Mesendoderm (in vitro differentiated cells): ENCODE measurements around the gene CLDN24.

Source experiments
- DNase-seq: peaks from one replicate; pipeline ENCODE4 v3.0.0; 2013
- H2AK5ac ChIP-seq: 2 replicates; pipeline ENCODE4 v1.6.1; 2013; ENCODE audit warnings: low read length, inconsistent platforms
- H2BK120ac ChIP-seq: 2 replicates; pipeline ENCODE4 v1.6.1; 2013; ENCODE audit warnings: low read depth, mild to moderate bottlenecking, low read length, moderate library complexity, mixed read lengths
- H2BK15ac ChIP-seq: replicated peaks from 2 replicates; pipeline ENCODE4 v1.6.1; 2013; ENCODE audit warnings: low read depth, mild to moderate bottlenecking, moderate library complexity
- H2BK5ac ChIP-seq: 2 replicates; pipeline ENCODE4 v1.6.1; 2013; ENCODE audit warnings: low read length, inconsistent platforms
- H3K18ac ChIP-seq: 2 replicates; pipeline ENCODE4 v1.6.1; 2013; ENCODE audit warnings: mild to moderate bottlenecking, low read length, mixed read lengths
- H3K23ac ChIP-seq: one replicate; pipeline ENCODE4 v1.6.1; 2013; ENCODE audit warnings: low read length
- H3K27ac ChIP-seq: 2 replicates; pipeline ENCODE4 v1.5.1; 2013; ENCODE audit warnings: low read depth, mild to moderate bottlenecking, inconsistent platforms, low read length, moderate library complexity
- H3K27me3 ChIP-seq: 2 replicates; pipeline ENCODE4 v1.6.1; 2013; ENCODE audit warnings: low read length, control low read depth, mild to moderate bottlenecking, inconsistent platforms; ENCODE audit not compliant: insufficient read depth, poor library complexity
- H3K36me3 ChIP-seq: 2 replicates; pipeline ENCODE4 v1.6.1; 2013; ENCODE audit warnings: low read length, inconsistent platforms; ENCODE audit not compliant: control insufficient read depth, insufficient read depth
- H3K4ac ChIP-seq: one replicate; pipeline ENCODE4 v1.6.1; 2013; ENCODE audit warnings: low read depth, mild to moderate bottlenecking, low read length, moderate library complexity
- H3K4me1 ChIP-seq: 2 replicates; pipeline ENCODE4 v1.6.1; 2013; ENCODE audit warnings: low read depth, low read length, inconsistent platforms; ENCODE audit not compliant: control insufficient read depth
- H3K4me2 ChIP-seq: 2 replicates; pipeline ENCODE4 v1.6.1; 2013; ENCODE audit warnings: low read length
- H3K4me3 ChIP-seq: 2 replicates; pipeline ENCODE4 v1.5.1; 2013; ENCODE audit warnings: mild to moderate bottlenecking, low read length
- H3K56ac ChIP-seq: one replicate; pipeline ENCODE4 v1.6.1; 2013; ENCODE audit warnings: low read length
- H3K79me1 ChIP-seq: 2 replicates; pipeline ENCODE4 v1.6.1; 2013; ENCODE audit warnings: low read length, inconsistent platforms
- H3K79me2 ChIP-seq: 2 replicates; pipeline ENCODE4 v1.6.1; 2013; ENCODE audit warnings: mild to moderate bottlenecking, low read length; ENCODE audit not compliant: control insufficient read depth, insufficient read depth
- H3K9ac ChIP-seq: 2 replicates; pipeline ENCODE4 v1.6.1; 2013; ENCODE audit warnings: low read length, inconsistent platforms
- H4K5ac ChIP-seq: one replicate; pipeline ENCODE4 v1.6.1; 2013; ENCODE audit warnings: low read length
- H4K8ac ChIP-seq: one replicate; pipeline ENCODE4 v1.6.1; 2013; ENCODE audit warnings: low read depth, mild to moderate bottlenecking, control low read depth, low read length, moderate library complexity
- WGBS: extraction: QIAGEN DNeasy Blood & Tissue Kit; methylation state at CpG from one replicate; pipeline ENCODE4 v1.1.7; 2013; ENCODE audit warnings: low lambda C conversion rate, missing lambda C conversion rate; ENCODE audit not compliant: insufficient coverage; ENCODE audit errors: extremely low coverage; 5-methylcytosine and 5-hydroxymethylcytosine counted together

The CLDN24 gene

DNA sequence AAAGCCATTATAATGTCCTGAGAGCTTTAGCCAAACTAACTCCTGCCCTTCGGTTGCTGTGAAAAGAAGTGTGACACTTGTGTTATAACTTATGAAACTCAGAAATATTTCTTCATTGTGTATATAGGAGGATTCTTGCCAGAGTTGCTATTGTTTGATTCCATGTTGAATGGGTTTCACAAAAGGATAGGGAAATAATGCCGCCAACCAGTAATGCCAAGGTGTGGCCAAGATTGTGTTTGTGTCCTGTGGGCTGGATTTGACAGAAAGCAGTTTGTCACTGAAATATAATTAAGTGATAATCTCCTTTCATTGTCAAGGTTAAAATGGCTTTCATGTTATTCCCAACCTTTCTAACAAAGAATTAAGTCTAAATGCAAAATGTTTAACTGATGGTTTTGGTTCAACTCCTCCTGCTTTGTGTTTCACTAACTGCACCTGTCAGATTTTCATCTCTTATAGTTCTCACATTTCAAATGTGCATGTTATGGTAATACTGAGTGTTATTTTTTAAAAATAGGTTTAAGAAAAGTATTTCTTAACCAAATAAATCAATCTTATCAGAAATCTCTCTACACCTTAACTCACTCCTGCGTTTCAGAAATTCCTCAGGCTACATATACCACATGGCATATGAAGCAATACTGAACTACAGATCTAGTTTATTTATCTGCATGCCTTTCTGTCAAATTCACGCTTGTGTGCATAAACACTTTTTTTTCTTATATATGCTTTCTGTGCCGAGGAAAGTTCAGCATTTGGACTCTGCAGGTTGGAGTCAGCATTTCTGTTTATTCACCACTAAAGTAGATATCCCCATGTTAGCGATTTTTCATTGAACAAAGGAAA is 1.8 kb downstream of the CLDN24 start, which contains the start of gene CLDN22:
CLDN22 (minus strand) TSS at position 66 of the 849 bp plus-strand sequence; CDS start at position 8, 58 bp downstream.
- DNase-seq = no peak
- Histone ChIP-seq H3K27me3 (no peaks in the 10 kb centered on the region), H3K9ac (no peak within 1 kb of the TSS), H3K18ac (no peak within 1 kb of the TSS), H3K27ac (no peak within 1 kb of the TSS), H3K56ac (no peak within 1 kb of the TSS), H3K4me2 (no peak within 1 kb of the TSS), H3K36me3 (no peaks in the 10 kb centered on the region), H2AK5ac (no peak within 1 kb of the TSS), H2BK5ac (no peak within 1 kb of the TSS), H3K4ac (no peak within 1 kb of the TSS), H3K79me2 (no peaks in the 10 kb centered on the region), H3K23ac (no peak within 1 kb of the TSS), H4K8ac (no peak within 1 kb of the TSS), H4K5ac (no peak within 1 kb of the TSS), H3K4me1 (no peaks in the 10 kb centered on the region), H3K79me1 (no peaks in the 10 kb centered on the region), H2BK120ac (no peak within 1 kb of the TSS), H2BK15ac (no peak within 1 kb of the TSS), H3K4me3 (no peak within 1 kb of the TSS)
- WGBS = no CpG with 5 or more reads among the region's 6 CpGs

DNA sequence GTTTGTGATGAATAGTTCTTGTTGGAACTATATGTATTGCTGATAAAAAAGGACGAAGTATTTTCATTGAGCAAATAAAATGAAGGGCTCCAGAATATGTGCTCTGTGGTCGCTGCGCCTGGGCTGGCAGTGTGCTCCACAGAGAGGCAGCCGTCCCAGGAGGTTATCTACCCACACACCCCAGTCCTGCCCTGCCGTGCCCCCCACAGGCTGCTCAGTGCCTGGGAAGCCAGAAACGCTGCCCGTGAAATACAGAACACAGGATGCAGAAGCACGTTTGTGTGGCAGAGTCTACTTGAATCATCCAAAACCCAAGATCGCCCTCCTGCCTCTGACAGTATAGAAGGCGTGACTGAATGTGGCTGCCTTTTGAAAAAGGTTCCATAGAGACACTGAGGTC is 3.6 kb downstream of the CLDN24 start:
- Histone ChIP-seq H3K23ac (no peak overlapping the region), H3K4me2 (no peak overlapping the region), H3K56ac (no peak overlapping the region), H3K27me3 (no peaks in the 10 kb centered on the region), H3K9ac (no peak overlapping the region), H3K79me2 (no peaks in the 10 kb centered on the region), H4K8ac (no peak overlapping the region), H3K79me1 (no peaks in the 10 kb centered on the region), H2BK15ac (no peak overlapping the region), H3K4ac (no peak overlapping the region), H4K5ac (no peak overlapping the region), H2AK5ac (no peak overlapping the region), H2BK120ac (no peak overlapping the region), H3K36me3 (peaks cover 1% of the 10 kb centered on the region), H3K4me3 (no peak overlapping the region), H3K18ac (no peak overlapping the region), H3K4me1 (no peaks in the 10 kb centered on the region), H3K27ac (no peak overlapping the region), H2BK5ac (no peak overlapping the region)
- WGBS = no CpG with 5 or more reads among the region's 10 CpGs
- no peak for DNase-seq

DNA sequence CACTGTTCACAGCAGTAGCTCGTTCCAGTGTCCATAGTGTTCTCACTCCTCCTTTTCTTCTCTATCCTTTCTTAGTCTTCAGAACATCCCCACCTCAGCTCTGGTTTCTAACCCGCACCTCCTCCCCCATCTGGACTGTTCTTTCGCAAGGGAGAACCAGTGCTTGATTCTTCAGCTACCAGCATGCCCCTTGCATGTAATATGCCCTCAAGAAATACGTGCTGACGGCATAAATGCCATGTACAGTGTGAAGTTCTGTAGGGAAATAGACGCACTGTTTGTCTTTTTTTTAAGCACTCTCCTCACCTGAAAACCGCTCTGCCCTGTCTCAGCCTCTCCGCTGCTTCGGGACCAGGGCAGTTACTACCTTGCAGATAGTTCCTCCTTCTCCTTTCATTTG is 7.4 kb downstream of the CLDN24 start:
- Histone ChIP-seq H3K18ac (no peak overlapping the region), H3K4me1 (no peaks in the 10 kb centered on the region), H3K27ac (no peak overlapping the region), H2BK5ac (no peak overlapping the region), H3K4ac (no peak overlapping the region), H2AK5ac (no peak overlapping the region), H4K8ac (no peak overlapping the region), H3K23ac (no peak overlapping the region), H4K5ac (no peak overlapping the region), H2BK15ac (no peak overlapping the region), H3K4me2 (no peak overlapping the region), H3K4me3 (no peak overlapping the region), H3K27me3 (no peaks in the 10 kb centered on the region), H3K56ac (no peak overlapping the region), H3K36me3 (peaks cover 3% of the 10 kb centered on the region), H3K79me1 (no peaks in the 10 kb centered on the region), H2BK120ac (no peak overlapping the region), H3K79me2 (no peaks in the 10 kb centered on the region), H3K9ac (no peak overlapping the region)
- WGBS = no CpG with 5 or more reads among the region's 9 CpGs
- no peak for DNase-seq

DNA sequence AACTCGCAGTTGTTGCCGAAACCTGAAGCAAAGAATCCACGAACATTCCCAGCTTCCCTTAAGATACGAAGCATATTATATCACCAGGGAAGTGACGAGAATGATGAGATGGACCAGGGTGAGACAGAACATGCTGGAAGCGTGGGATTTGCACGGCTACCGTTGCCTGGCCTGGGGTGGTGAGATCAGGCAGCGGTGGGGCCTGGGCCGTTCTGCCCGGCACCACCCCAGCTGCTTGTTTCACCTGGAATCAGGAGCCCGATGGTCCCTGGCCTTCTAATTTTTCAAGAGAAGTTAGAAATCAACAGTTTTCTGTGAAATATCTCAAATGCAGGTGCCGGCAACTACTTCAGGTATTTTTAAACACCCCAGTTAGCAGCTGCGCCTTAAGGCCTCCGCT is 7.9 kb downstream of the CLDN24 start:
- WGBS = no CpG with 5 or more reads among the region's 15 CpGs
- Histone ChIP-seq H3K4ac (no peak overlapping the region), H3K27me3 (no peaks in the 10 kb centered on the region)

DNA sequence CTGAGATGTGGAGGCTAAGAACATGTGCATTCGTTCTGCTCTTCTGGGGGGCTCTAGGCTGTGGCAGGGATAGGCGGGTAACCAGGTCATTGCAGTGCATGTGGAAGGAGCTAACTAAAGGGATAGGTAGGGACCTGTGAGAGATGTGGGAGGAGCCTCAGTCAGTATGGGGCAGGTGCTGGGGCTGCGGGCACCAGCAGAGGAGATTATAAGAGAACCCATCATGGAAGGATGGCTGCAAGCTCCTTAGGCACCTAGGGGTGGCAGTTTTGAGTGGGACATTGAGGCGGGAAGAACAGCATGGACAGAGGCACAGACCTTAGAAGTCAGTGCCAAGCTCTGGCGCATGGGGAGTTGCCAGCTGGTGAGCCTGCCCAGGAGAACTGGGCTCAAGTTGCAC is 9.4 kb downstream of the CLDN24 start:
- Histone ChIP-seq H3K4me2 (no peak overlapping the region), H2BK5ac (no peak overlapping the region), H2AK5ac (no peak overlapping the region), H3K18ac (no peak overlapping the region), H3K4me3 (no peak overlapping the region), H2BK120ac (no peak overlapping the region), H4K5ac (no peak overlapping the region), H3K4ac (no peak overlapping the region), H4K8ac (no peak overlapping the region), H3K79me2 (no peaks in the 10 kb centered on the region), H2BK15ac (no peak overlapping the region), H3K79me1 (no peaks in the 10 kb centered on the region), H3K9ac (no peak overlapping the region), H3K27ac (no peak overlapping the region), H3K4me1 (no peaks in the 10 kb centered on the region), H3K36me3 (peaks cover 3% of the 10 kb centered on the region), H3K27me3 (no peaks in the 10 kb centered on the region), H3K23ac (no peak overlapping the region), H3K56ac (no peak overlapping the region)
- no CpG with 5 or more reads among the region's 5 CpGs for WGBS
- DNase-seq = no peak

More for the DNA sequence above, 7.9 kb downstream of the CLDN24 start:
- no peak overlapping the region for H4K5ac ChIP-seq
- H2BK120ac ChIP-seq = no peak overlapping the region
- H3K56ac ChIP-seq = no peak overlapping the region
- H3K27ac ChIP-seq = no peak overlapping the region
- H3K9ac ChIP-seq = no peak overlapping the region
- H4K8ac ChIP-seq = no peak overlapping the region
- H3K36me3 ChIP-seq = peaks cover 3% of the 10 kb centered on the region
- H3K4me2 ChIP-seq = no peak overlapping the region
- H3K18ac ChIP-seq = no peak overlapping the region
- no peak overlapping the region for H3K23ac ChIP-seq
- DNase-seq = no peak
- H3K4me1 ChIP-seq = no peaks in the 10 kb centered on the region
- H3K79me2 ChIP-seq = no peaks in the 10 kb centered on the region
- no peak overlapping the region for H2AK5ac ChIP-seq
- H3K79me1 ChIP-seq = no peaks in the 10 kb centered on the region
- H3K4me3 ChIP-seq = no peak overlapping the region
- no peak overlapping the region for H2BK15ac ChIP-seq
- no peak overlapping the region for H2BK5ac ChIP-seq

DNA sequence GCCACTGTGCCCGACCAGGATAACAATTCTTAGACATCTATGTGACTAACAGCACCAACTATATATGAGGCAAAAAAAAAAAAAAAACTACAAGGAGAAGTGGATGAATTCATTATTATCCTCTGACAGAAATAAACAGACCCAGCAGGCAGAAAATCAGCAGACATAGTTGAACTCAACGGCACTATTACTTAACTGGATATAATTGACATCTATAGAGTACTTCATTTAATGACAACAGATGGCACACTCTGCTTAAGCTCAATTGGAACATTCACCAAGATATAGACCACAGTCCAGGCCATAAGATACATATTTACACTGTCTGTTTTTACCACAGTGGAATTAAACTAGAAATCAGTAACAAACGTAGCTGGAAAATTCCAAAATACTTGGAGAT is 15.4 kb downstream of the CLDN24 start:
- Histone ChIP-seq H2BK5ac (no peak overlapping the region), H3K18ac (no peak overlapping the region), H3K27me3 (no peaks in the 10 kb centered on the region), H3K36me3 (no peaks in the 10 kb centered on the region), H3K4me3 (no peak overlapping the region), H3K56ac (no peak overlapping the region), H4K5ac (no peak overlapping the region), H3K79me1 (no peaks in the 10 kb centered on the region), H3K23ac (no peak overlapping the region), H3K4me2 (no peak overlapping the region), H4K8ac (no peak overlapping the region), H3K9ac (no peak overlapping the region), H2BK15ac (no peak overlapping the region), H3K27ac (no peak overlapping the region), H3K4me1 (no peaks in the 10 kb centered on the region), H3K4ac (no peak overlapping the region), H2BK120ac (no peak overlapping the region), H2AK5ac (no peak overlapping the region), H3K79me2 (no peaks in the 10 kb centered on the region)
- WGBS = no CpG with 5 or more reads among the region's 3 CpGs
- DNase-seq = no peak
